Hypothalamus (tissue), 51 donors: ENCODE data around the gene MPV17L2.
A peak's percentile ranks its signal among the peaks of the same experiment; 100 is the strongest.

Experiments used
- DNase-seq, 51 donors: peaks; one replicate each; lab custom pipeline; 2025; lab: John Stamatoyannopoulos, UW

The MPV17L2 gene

GRCh38 chr19:18160493-18160970 lies 32.5 kb upstream of the MPV17L2 start:
- no peak for DNase-seq

GRCh38 chr19:18160971-18161635 lies 31.9 kb upstream of the MPV17L2 start:
- peak in 44 of 51 donors; percentile 17 to 84 (median 56) for DNase-seq

GRCh38 chr19:18161636-18162002 lies 31.4 kb upstream of the MPV17L2 start:
- DNase-seq: peak in 1 of 51 donors; percentile 47

- DNase-seq: no peak
Measured at GRCh38 chr19:18164072-18164471, 28.9 kb upstream of the MPV17L2 start.

GRCh38 chr19:18165794-18166544 lies 27.0 kb upstream of the MPV17L2 start:
- no peak for DNase-seq

- no peak for DNase-seq
Measured at GRCh38 chr19:18167011-18167410, 26.0 kb upstream of the MPV17L2 start.

- peak in 21 of 51 donors; percentile 2 to 57 (median 19) for DNase-seq
Measured at GRCh38 chr19:18167975-18168645, 24.9 kb upstream of the MPV17L2 start.

- DNase-seq: no peak
Measured at GRCh38 chr19:18168673-18169381, 24.2 kb upstream of the MPV17L2 start.

GRCh38 chr19:18170714-18171255 lies 22.2 kb upstream of the MPV17L2 start:
- DNase-seq: peak in 4 of 51 donors; percentile 10 to 20 (median 18)

- no peak for DNase-seq
Measured at GRCh38 chr19:18171605-18172327, 21.3 kb upstream of the MPV17L2 start.

- DNase-seq: no peak
Measured at GRCh38 chr19:18172331-18173053, 20.5 kb upstream of the MPV17L2 start.

GRCh38 chr19:18173054-18173571 lies 19.9 kb upstream of the MPV17L2 start:
- peak in 9 of 51 donors; percentile 12 to 35 (median 26) for DNase-seq

GRCh38 chr19:18173572-18174288 lies 19.3 kb upstream of the MPV17L2 start, which contains the start of gene IFI30:
Gene IFI30, plus strand, starts transcription at chr19:18173813. Its CDS starts 29 bp downstream, at chr19:18173842.
- DNase-seq: peak in 24 of 51 donors; percentile 7 to 68 (median 33)

GRCh38 chr19:18174983-18175382 lies 18.0 kb upstream of the MPV17L2 start:
- no peak for DNase-seq

- no peak for DNase-seq
Measured at GRCh38 chr19:18176367-18177310, 16.4 kb upstream of the MPV17L2 start.

- no peak for DNase-seq
Measured at GRCh38 chr19:18179957-18180356, 13.1 kb upstream of the MPV17L2 start.

GRCh38 chr19:18183529-18183928 lies 9.5 kb upstream of the MPV17L2 start:
- DNase-seq: no peak
